Ovary (tissue), 9 donors: ENCODE data around the gene SPTSSB. TPM values are rescaled to one million over a fixed set of nuclear protein-coding genes. Genes with fewer than 3 reads are reported as not detected.

ENCODE experiments used
- DNase-seq, 5 donors: peaks; one replicate each; pipeline ENCODE4 v3.0.0-alpha.2; 2019 to 2020
- H3K27ac ChIP-seq, 2 donors: fragments of 200-600 bp; one replicate each; pipeline versions ENCODE4 v1.5.1 to v1.8.0; 2019 to 2022
- H3K27me3 ChIP-seq: fragments of 200-600 bp; one replicate; pipeline ENCODE4 v1.8.0; 2022
- H3K36me3 ChIP-seq: fragments of 200-600 bp; sonication (generic); one replicate; pipeline ENCODE4 v1.5.1; 2019
- H3K4me1 ChIP-seq: one replicate; pipeline ENCODE4 v1.8.1; 2013; ENCODE audit warnings: mild to moderate bottlenecking, moderate library complexity; ENCODE audit not compliant: insufficient read depth
- H3K4me3 ChIP-seq: fragments of 200-600 bp; sonication (generic); one replicate; pipeline ENCODE4 v1.5.1; 2017
- H3K9me3 ChIP-seq, 2 donors: fragments of 200-600 bp in 1 of 2; sonication (generic) in 1 of 2; one replicate each; pipeline versions ENCODE4 v1.5.1 to v1.8.1; 2013 to 2019; ENCODE audit warnings: mild to moderate bottlenecking in 1 of 2, moderate library complexity in 1 of 2
- CTCF ChIP-seq, 3 donors: fragments of 450-650 bp in 2 of 3; fragments of 200-600 bp in 1 of 3; IDR thresholded peaks; one replicate each; pipeline versions ENCODE4 v1.5.1 to v1.8.0; 2016 to 2022; ENCODE audit warnings: antibody characterized with exemption in 3 of 3, mild to moderate bottlenecking in 1 of 3
- EP300 ChIP-seq: sonication (generic); formaldehyde crosslinking; IDR thresholded peaks from one replicate; pipeline ENCODE4 v1.6.1; 2017; ENCODE audit warnings: antibody characterized with exemption
- POLR2A ChIP-seq: fragments of 450-650 bp; IDR thresholded peaks from one replicate; pipeline ENCODE4 v1.6.1; 2017; ENCODE audit warnings: antibody characterized with exemption, mild to moderate bottlenecking, moderate library complexity
- WGBS, 3 donors: extraction: QIAGEN DNeasy Blood & Tissue Kit in 1 of 3; methylation state at CpG; one replicate each; pipeline versions ENCODE4 v1.1.5 to v1.1.7; 2013 to 2017; 5-methylcytosine and 5-hydroxymethylcytosine counted together
- intact Hi-C, 4 donors: fragments of 100-400 bp; cut with DNase I; formaldehyde crosslinking; loops; one replicate each; pipeline versions ENCODE4 v1.11.0 to v1.15.1; 2022 to 2023
- polyA plus RNA-seq, 2 donors: library from polyadenylated mRNA; stranded (reverse); fragments of 200-250 nt in 1 of 2; fragments of 350-450 nt in 1 of 2; fragmentation: Illumina TruSeq in 1 of 2; extraction: RNeasy Lipid Tissue Mini Kit (QIAGEN cat#74804) in 1 of 2; gene quantifications; one replicate each; pipeline ENCODE4 v1.2.3, GENCODE V29; 2013 to 2014
- total RNA-seq, 7 donors: library from RNA; depleted of rRNA in 2 of 7; stranded (reverse); fragments of >200 nt in 2 of 7; fragmentation: NEBNext Ultra II Directional in 3 of 7; extraction: Animal tissue kit (Norgen Biotek cat#: 25700) in 3 of 7; gene quantifications; one replicate each; pipeline versions ENCODE4 v1.1.0 to v1.2.4, GENCODE V29; 2016 to 2023
- donor health status: DM: no; HTN: no; CAD: no; lungs with moderate emphysema.
- donor health status: DM: no; HTN: no; CAD: no.
- donor health status: Bipolar disorder and iron deficiency.
- donor health status: DM: yes; HTN: yes; CAD: no.
- donor health status: DM: no; HTN: no; CAD: no.
- donor health status: DM: yes; HTN: yes; CAD: no.

Gene SPTSSB
- total and polyA plus RNA-seq, 9 donors, result 0.07 to 2.5 (median 0.46) TPM; not detected in 4

- whole genome bisulfite sequencing, 3 donors, result 62 to 67% (median 67%) methylated on average over 2 of the region's 2 CpGs
- Histone ChIP-seq H3K36me3 (no peaks in the 10 kb centered on the region), H3K4me3 (no peak overlapping the region), H3K27me3 (no peaks in the 10 kb centered on the region), H3K9me3 (peaks cover 0 to 4% of the 10 kb centered on the region in 2 donors), H3K27ac (no peak overlapping the region), H3K4me1 (no peaks in the 10 kb centered on the region)
- DNase-seq, result no peak
- TF ChIP-seq EP300 (no peak), POLR2A (no peak), CTCF (IDR thresholded peaks at IDR 0.05) (no peak)
- intact Hi-C loops, result no loop called here
Observed at GRCh38 chr3:161322781-161323568, 48.3 kb downstream of the SPTSSB start.

- 78 to 92% (median 89%) methylated on average over 1 of the region's 1 CpG for WGBS, 3 donors
- H3K9me3 ChIP-seq, result peaks cover 0 to 4% of the 10 kb centered on the region in 2 donors
- no peaks in the 10 kb centered on the region for H3K27me3 ChIP-seq
- no peak overlapping the region for H3K4me3 ChIP-seq
- H3K36me3 ChIP-seq, result no peaks in the 10 kb centered on the region
- H3K4me1 ChIP-seq, result no peaks in the 10 kb centered on the region
- H3K27ac ChIP-seq, result no peak overlapping the region
- DNase-seq, result no peak
- intact Hi-C loops, result no loop called here
- TF ChIP-seq EP300, result no peak
- TF ChIP-seq POLR2A, result no peak
- no peak for TF ChIP-seq CTCF (IDR thresholded peaks at IDR 0.05)
Observed at GRCh38 chr3:161320837-161321236, 50.5 kb downstream of the SPTSSB start.

- Histone ChIP-seq H3K4me3 (no peak overlapping the region), H3K4me1 (no peaks in the 10 kb centered on the region), H3K9me3 (peaks cover 0 to 4% of the 10 kb centered on the region in 2 donors), H3K36me3 (no peaks in the 10 kb centered on the region), H3K27me3 (no peaks in the 10 kb centered on the region), H3K27ac (no peak overlapping the region)
- WGBS, 3 donors, result 70 to 86% (median 82%) methylated on average over 3 of the region's 3 CpGs
- no peak for DNase-seq
- TF ChIP-seq EP300 (no peak), POLR2A (no peak), CTCF (IDR thresholded peaks at IDR 0.05) (no peak)
- intact Hi-C loops, result no loop called here
Observed at GRCh38 chr3:161319867-161320266, 51.5 kb downstream of the SPTSSB start.

GRCh38 chr3:161317077-161317476 is 54.2 kb downstream of the SPTSSB start:
- H3K4me3 ChIP-seq, result no peak overlapping the region
- peaks cover 0 to 4% of the 10 kb centered on the region in 2 donors for H3K9me3 ChIP-seq
- H3K36me3 ChIP-seq, result no peaks in the 10 kb centered on the region
- TF ChIP-seq CTCF (IDR thresholded peaks at IDR 0.05), result no peak
- no peak for TF ChIP-seq POLR2A
- TF ChIP-seq EP300, result no peak
- H3K27ac ChIP-seq, result no peak overlapping the region
- 68 to 87% (median 69%) methylated on average over 2 of the region's 2 CpGs for WGBS, 3 donors
- H3K4me1 ChIP-seq, result no peaks in the 10 kb centered on the region
- no peak for DNase-seq
- no peaks in the 10 kb centered on the region for H3K27me3 ChIP-seq
- intact Hi-C loops, result no loop called here
